Stimulated activated CD4-positive, alpha-beta T cell treated with anti-CD3 and anti-CD28 coated beads, Interleukin-1b, Interleukin-23, amount 100 ng/mL, for 1 hour (primary cell): ENCODE data around the gene JPT2.
"Not testable (repeated sequence)": the region's sequence is repeated elsewhere in the genome, so short reads cannot be mapped to it uniquely, and the experiment has no call there.

Experiments used
- DNase-seq, 2 donors: peaks; one replicate each; pipeline ENCODE4 v3.0.0-alpha.2; 2020; ENCODE audit warnings: low read depth in 2 of 2

The JPT2 gene

GRCh38 chr16:1707193-1707790, 29.2 kb downstream of the JPT2 start:
- DNase-seq: no peak

- no peak for DNase-seq
These were observed 30.1 kb downstream of the JPT2 start for GRCh38 chr16:1708083-1708767.

- DNase-seq: no peak
These were observed 30.7 kb downstream of the JPT2 start for GRCh38 chr16:1708768-1709180.

GRCh38 chr16:1709356-1709755, 31.3 kb downstream of the JPT2 start:
- no peak for DNase-seq

GRCh38 chr16:1710811-1711507, 32.9 kb downstream of the JPT2 start:
- no peak for DNase-seq

GRCh38 chr16:1712791-1713261, 34.7 kb downstream of the JPT2 start:
- DNase-seq: no peak

GRCh38 chr16:1713331-1713730, 35.3 kb downstream of the JPT2 start:
- DNase-seq: no peak

- no peak for DNase-seq
These were observed 35.9 kb downstream of the JPT2 start for GRCh38 chr16:1713933-1714332.

GRCh38 chr16:1715220-1715619, 37.1 kb downstream of the JPT2 start:
- no peak for DNase-seq

GRCh38 chr16:1718236-1718635, 40.2 kb downstream of the JPT2 start:
- DNase-seq: not testable (repeated sequence)

GRCh38 chr16:1719559-1720229, 41.6 kb downstream of the JPT2 start:
- not testable (repeated sequence) for DNase-seq

GRCh38 chr16:1721372-1721771, 43.3 kb downstream of the JPT2 start:
- no peak for DNase-seq

- no peak for DNase-seq
These were observed 45.5 kb downstream of the JPT2 start for GRCh38 chr16:1723450-1724147.

- no peak for DNase-seq
These were observed 46.4 kb downstream of the JPT2 start for GRCh38 chr16:1724491-1724890.

GRCh38 chr16:1726661-1727502, 48.8 kb downstream of the JPT2 start:
- DNase-seq: no peak

- DNase-seq: no peak
These were observed 49.9 kb downstream of the JPT2 start for GRCh38 chr16:1727651-1728624.

GRCh38 chr16:1729026-1729425, 50.9 kb downstream of the JPT2 start:
- no peak for DNase-seq

- no peak for DNase-seq
These were observed 51.4 kb downstream of the JPT2 start for GRCh38 chr16:1729445-1729844.

- no peak for DNase-seq
These were observed 53.0 kb downstream of the JPT2 start for GRCh38 chr16:1731073-1731472.

GRCh38 chr16:1731603-1732002, 53.5 kb downstream of the JPT2 start:
- no peak for DNase-seq
